ENCODE results near the gene TMEM263.

The TMEM263 gene

GRCh38 chr12:106955377-106956047 is at the start of gene TMEM263:
TSS of gene TMEM263 (plus strand) at chr12:106955907. CDS start at chr12:106967117, 11,210 bp downstream.
- in situ Hi-C loops (cut with MboI; ENCODE audit: low pct_unique_long_range_greater_than_20kb, low sequenced_read_pairs, unreplicated experiment): no loop called here
- TF ChIP-seq CTCF (IDR thresholded peaks at IDR 0.05; ENCODE audit: extremely low read depth, insufficient read depth, missing control alignments): no peak
- peak; percentile 99 for DNase-seq (ENCODE audit: low spot score)

- TF ChIP-seq CTCF (IDR thresholded peaks at IDR 0.05; ENCODE audit: extremely low read depth, insufficient read depth, missing control alignments): no peak
- in situ Hi-C loops (cut with MboI; ENCODE audit: low pct_unique_long_range_greater_than_20kb, low sequenced_read_pairs, unreplicated experiment): no loop called here
- DNase-seq (ENCODE audit: low spot score): no peak
Observed at GRCh38 chr12:106906715-106907114, 49.0 kb upstream of the TMEM263 start.

- no peak for DNase-seq (ENCODE audit: low spot score)
- in situ Hi-C loops (cut with MboI; ENCODE audit: low pct_unique_long_range_greater_than_20kb, low sequenced_read_pairs, unreplicated experiment): no loop called here
- TF ChIP-seq CTCF (IDR thresholded peaks at IDR 0.05; ENCODE audit: extremely low read depth, insufficient read depth, missing control alignments): peak; percentile 43
Observed at GRCh38 chr12:106907411-106907810, 48.3 kb upstream of the TMEM263 start.

GRCh38 chr12:106907846-106908245 is 47.9 kb upstream of the TMEM263 start:
- DNase-seq (ENCODE audit: low spot score): no peak
- no peak for TF ChIP-seq CTCF (IDR thresholded peaks at IDR 0.05; ENCODE audit: extremely low read depth, insufficient read depth, missing control alignments)
- in situ Hi-C loops (cut with MboI; ENCODE audit: low pct_unique_long_range_greater_than_20kb, low sequenced_read_pairs, unreplicated experiment): no loop called here

GRCh38 chr12:106908561-106908960 is 47.1 kb upstream of the TMEM263 start:
- TF ChIP-seq CTCF (IDR thresholded peaks at IDR 0.05; ENCODE audit: extremely low read depth, insufficient read depth, missing control alignments): no peak
- in situ Hi-C loops (cut with MboI; ENCODE audit: low pct_unique_long_range_greater_than_20kb, low sequenced_read_pairs, unreplicated experiment): no loop called here
- DNase-seq (ENCODE audit: low spot score): no peak

GRCh38 chr12:106910202-106910601 is 45.5 kb upstream of the TMEM263 start:
- in situ Hi-C loops (cut with MboI; ENCODE audit: low pct_unique_long_range_greater_than_20kb, low sequenced_read_pairs, unreplicated experiment): loop anchor here (10.0 kb wide), 1 partner anchor 525 kb away; no protein-coding TSS in a partner anchor
- no peak for DNase-seq (ENCODE audit: low spot score)
- TF ChIP-seq CTCF (IDR thresholded peaks at IDR 0.05; ENCODE audit: extremely low read depth, insufficient read depth, missing control alignments): no peak

Measured in GM13977 (cell line).